Measurements from ENCODE around the gene ARHGAP29. TPM values are rescaled to one million over a fixed set of nuclear protein-coding genes. Genes with fewer than 3 reads are reported as not detected.

ARHGAP29 gene
- total RNA-seq, 1 experiment from 2014 or later: 46.7 TPM

GRCh38 chr1:94284476-94284875, 47.1 kb upstream of the ARHGAP29 start:
- Mint-ChIP-seq H3K4me3 (ENCODE audit: unreplicated experiment) (no peak overlapping the region), H3K4me1 (ENCODE audit: insufficient read depth, unreplicated experiment) (peaks cover 14% of the 10 kb centered on the region), H3K27ac (ENCODE audit: low read depth, unreplicated experiment) (no peak overlapping the region), H3K27me3 (ENCODE audit: insufficient read depth, unreplicated experiment) (no peaks in the 10 kb centered on the region), H3K36me3 (ENCODE audit: insufficient read depth, unreplicated experiment) (peaks cover 6% of the 10 kb centered on the region), H3K9me3 (ENCODE audit: unreplicated experiment) (no peaks in the 10 kb centered on the region)
- intact Hi-C loops (cut with micrococcal nuclease): no loop called here
- DNase-seq (ENCODE audit: unreplicated experiment): no peak
- CTCF ChIA-PET: interaction anchor here (0.8 to 1.1 kb wide), 3 partner anchors 13 to 870 kb away, joined by 3 to 4 read pairs (median 3); no protein-coding TSS in a partner anchor
- POLR2A ChIA-PET: interaction anchor here (0.9 kb wide), 1 partner anchor 26 kb away, joined by 3 read pairs; no protein-coding TSS in a partner anchor
- TF ChIP-seq CTCF (IDR thresholded peaks at IDR 0.05; ENCODE audit: unreplicated experiment): no peak
- BruUV-seq (replicated peaks): no TSS peak

GRCh38 chr1:94283462-94283861, 46.1 kb upstream of the ARHGAP29 start:
- POLR2A ChIA-PET: interaction anchor here (0.9 to 1.3 kb wide), 2 partner anchors 10 to 25 kb away, joined by 3 read pairs; no protein-coding TSS in a partner anchor
- H3K36me3 Mint-ChIP-seq (ENCODE audit: insufficient read depth, unreplicated experiment): peaks cover 6% of the 10 kb centered on the region
- no peak overlapping the region for H3K4me3 Mint-ChIP-seq (ENCODE audit: unreplicated experiment)
- no peaks in the 10 kb centered on the region for H3K27me3 Mint-ChIP-seq (ENCODE audit: insufficient read depth, unreplicated experiment)
- H3K27ac Mint-ChIP-seq (ENCODE audit: low read depth, unreplicated experiment): no peak overlapping the region
- CTCF ChIA-PET: no interaction called here
- H3K4me1 Mint-ChIP-seq (ENCODE audit: insufficient read depth, unreplicated experiment): peaks cover 14% of the 10 kb centered on the region
- intact Hi-C loops (cut with micrococcal nuclease): no loop called here
- no peak for DNase-seq (ENCODE audit: unreplicated experiment)
- BruUV-seq (replicated peaks): no TSS peak
- H3K9me3 Mint-ChIP-seq (ENCODE audit: unreplicated experiment): no peaks in the 10 kb centered on the region
- no peak for TF ChIP-seq CTCF (IDR thresholded peaks at IDR 0.05; ENCODE audit: unreplicated experiment)

- no peak overlapping the region for H3K4me3 Mint-ChIP-seq (ENCODE audit: unreplicated experiment)
- H3K9me3 Mint-ChIP-seq (ENCODE audit: unreplicated experiment): no peaks in the 10 kb centered on the region
- no TSS peak for BruUV-seq (replicated peaks)
- no peak for DNase-seq (ENCODE audit: unreplicated experiment)
- no peaks in the 10 kb centered on the region for H3K27me3 Mint-ChIP-seq (ENCODE audit: insufficient read depth, unreplicated experiment)
- CTCF ChIA-PET: no interaction called here
- TF ChIP-seq CTCF (IDR thresholded peaks at IDR 0.05; ENCODE audit: unreplicated experiment): no peak
- POLR2A ChIA-PET: no interaction called here
- intact Hi-C loops (cut with micrococcal nuclease): no loop called here
- H3K27ac Mint-ChIP-seq (ENCODE audit: low read depth, unreplicated experiment): no peak overlapping the region
- H3K4me1 Mint-ChIP-seq (ENCODE audit: insufficient read depth, unreplicated experiment): peaks cover 14% of the 10 kb centered on the region
- peaks cover 6% of the 10 kb centered on the region for H3K36me3 Mint-ChIP-seq (ENCODE audit: insufficient read depth, unreplicated experiment)
Measured at GRCh38 chr1:94282143-94282711, 44.8 kb upstream of the ARHGAP29 start.

GRCh38 chr1:94281361-94282142, 44.2 kb upstream of the ARHGAP29 start:
- Mint-ChIP-seq H3K27me3 (ENCODE audit: insufficient read depth, unreplicated experiment) (no peaks in the 10 kb centered on the region), H3K36me3 (ENCODE audit: insufficient read depth, unreplicated experiment) (peaks cover 6% of the 10 kb centered on the region), H3K27ac (ENCODE audit: low read depth, unreplicated experiment) (no peak overlapping the region), H3K4me1 (ENCODE audit: insufficient read depth, unreplicated experiment) (peaks cover 14% of the 10 kb centered on the region), H3K4me3 (ENCODE audit: unreplicated experiment) (no peak overlapping the region), H3K9me3 (ENCODE audit: unreplicated experiment) (no peaks in the 10 kb centered on the region)
- intact Hi-C loops (cut with micrococcal nuclease): no loop called here
- no peak for TF ChIP-seq CTCF (IDR thresholded peaks at IDR 0.05; ENCODE audit: unreplicated experiment)
- no peak for DNase-seq (ENCODE audit: unreplicated experiment)
- CTCF ChIA-PET: no interaction called here
- POLR2A ChIA-PET: no interaction called here
- BruUV-seq (replicated peaks): no TSS peak
